Vagina (tissue), 2 donors: ENCODE measurements around the gene HMGA1.

Source experiments
- CTCF ChIP-seq, 3 experiments: fragments of 450-650 bp in 2 of 3; fragments of 200-600 bp in 1 of 3; sonication (generic) in 1 of 3; IDR thresholded peaks; one replicate each; pipeline ENCODE4 v1.5.1; 2017 to 2019; ENCODE audit warnings: antibody characterized with exemption in 3 of 3, mild to moderate bottlenecking in 2 of 3, moderate library complexity in 2 of 3
- POLR2A ChIP-seq, 2 donors: fragments of 450-650 bp; IDR thresholded peaks; one replicate each; pipeline ENCODE4 v1.6.1; 2017; ENCODE audit warnings: antibody characterized with exemption in 2 of 2, mild to moderate bottlenecking in 2 of 2, moderate library complexity in 2 of 2
- POLR2AphosphoS5 ChIP-seq, 2 donors: sonication (generic); formaldehyde crosslinking; IDR thresholded peaks; one replicate each; pipeline ENCODE4 v1.9.0; 2017; ENCODE audit warnings: antibody characterized with exemption in 2 of 2, mild to moderate bottlenecking in 2 of 2, low read depth in 1 of 2; ENCODE audit not compliant: insufficient read depth in 1 of 2

GRCh38 chr6:34205466-34205865 lies 31.2 kb upstream of the HMGA1 start:
- TF ChIP-seq CTCF (IDR thresholded peaks at IDR 0.05), result no peak
- no peak for TF ChIP-seq POLR2AphosphoS5 (IDR thresholded peaks at IDR 0.05; ENCODE audit: insufficient read depth in 1 of 2, low read depth in 1 of 2)
- no peak for TF ChIP-seq POLR2A (IDR thresholded peaks at IDR 0.05)
